CD4-positive, alpha-beta T cell (primary cell): ENCODE data around the gene NME7. TPM values are rescaled to one million over a fixed set of nuclear protein-coding genes. Genes with fewer than 3 reads are reported as not detected.

Source experiments
- ATAC-seq: fragments of 200-7000 bp; cut with Tn5 transposase; one replicate; pipeline ENCODE4 v1.10.0; 2022; ENCODE audit warnings: mild to moderate bottlenecking; ENCODE audit not compliant: poor library complexity
- CTCF ChIA-PET: fragments of 350-600 bp; sonication (Branson Sonifier 250); formaldehyde crosslinking; loops from one replicate; lab custom pipeline; 2021; ENCODE audit warnings: antibody characterized with exemption, inconsistent platforms; lab: Charles Lee
- POLR2A ChIA-PET: fragments of 350-600 bp; sonication (Branson Sonifier 250); formaldehyde crosslinking; loops from one replicate; lab custom pipeline; 2021; ENCODE audit warnings: antibody characterized with exemption, inconsistent platforms; lab: Charles Lee
- DNase-seq, 14 experiments: peaks; one replicate each; pipeline ENCODE4 v3.0.0-alpha.2; 2013 to 2020; ENCODE audit warnings: mixed read lengths in 2 of 14
- H3K27ac ChIP-seq, 2 donors: one replicate each; pipeline versions ENCODE4 v1.5.1 to v1.7.0; 2013; ENCODE audit warnings: low read length in 2 of 2, low read depth in 1 of 2, mild to moderate bottlenecking in 1 of 2
- H3K27me3 ChIP-seq, 2 experiments: 1 replicate in 1 of 2; 2 replicates in 1 of 2; pipeline versions ENCODE4 v1.6.1 to v1.7.0; 2013; ENCODE audit warnings: low read length in 2 of 2, control low read depth in 1 of 2, mild to moderate bottlenecking in 1 of 2, moderate library complexity in 1 of 2; ENCODE audit not compliant: insufficient read depth in 2 of 2, control insufficient read depth in 1 of 2
- H3K36me3 ChIP-seq: one replicate; pipeline ENCODE4 v1.6.1; 2013; ENCODE audit warnings: low read length, control low read depth; ENCODE audit not compliant: insufficient read depth
- H3K4me1 ChIP-seq: one replicate; pipeline ENCODE4 v1.6.1; 2013; ENCODE audit warnings: low read length, control low read depth; ENCODE audit not compliant: insufficient read depth
- H3K4me3 ChIP-seq: one replicate; pipeline ENCODE4 v1.5.1; 2013; ENCODE audit warnings: mild to moderate bottlenecking, low read length, moderate library complexity
- H3K9me3 ChIP-seq, 2 experiments: 1 replicate in 1 of 2; 2 replicates in 1 of 2; pipeline versions ENCODE4 v1.6.1 to v1.7.0; 2013; ENCODE audit warnings: low read length in 2 of 2, mild to moderate bottlenecking in 2 of 2, control low read depth in 1 of 2, moderate library complexity in 1 of 2; ENCODE audit not compliant: control insufficient read depth in 1 of 2, insufficient read depth in 1 of 2
- H3K27ac Mint-ChIP-seq: one replicate; pipeline ENCODE4 v1.8.0; 2020; ENCODE audit warnings: mixed read lengths
- H3K27me3 Mint-ChIP-seq: one replicate; pipeline ENCODE4 v1.8.0; 2021; ENCODE audit warnings: mixed read lengths
- H3K36me3 Mint-ChIP-seq: one replicate; pipeline ENCODE4 v1.8.0; 2021; ENCODE audit warnings: low read depth, mixed read lengths
- H3K4me1 Mint-ChIP-seq: one replicate; pipeline ENCODE4 v1.8.0; 2021; ENCODE audit warnings: low read depth, mixed read lengths
- H3K4me3 Mint-ChIP-seq: one replicate; pipeline ENCODE4 v1.8.0; 2020; ENCODE audit warnings: mild to moderate bottlenecking, mixed read lengths
- H3K9me3 Mint-ChIP-seq: one replicate; pipeline ENCODE4 v1.8.0; 2020; ENCODE audit warnings: mixed read lengths
- CTCF ChIP-seq: fragments of 200-600 bp; IDR thresholded peaks from one replicate; pipeline ENCODE4 v1.8.0; 2022; ENCODE audit warnings: antibody characterized with exemption, mild to moderate bottlenecking
- intact Hi-C, 2 experiments: fragments of 100-400 bp; cut with DNase I in 1 of 2; cut with micrococcal nuclease in 1 of 2; formaldehyde crosslinking; loops; one replicate each; pipeline versions ENCODE4 v1.15.1 to v1.9.0; 2023 to 2025; cut with DNase I, micrococcal nuclease
- total RNA-seq, 174 experiments: library from RNA in 2 of 174; stranded (reverse) in 2 of 174; gene quantifications; one replicate each; pipeline ENCODE4 v1.2.3 and lab custom pipeline; 2021 to 2026

The NME7 gene
- total RNA-seq, 2 experiments from 2014 or later, result 7.2 to 8.3 TPM

GRCh38 chr1:169099561-169099960 lies 268.0 kb downstream of the NME7 start:
- ATAC-seq, result no peak
- H3K27ac ChIP-seq, result no peak overlapping the region
- TF ChIP-seq CTCF, result no peak
- no peaks in the 10 kb centered on the region for H3K9me3 ChIP-seq
- Mint-ChIP-seq H3K36me3 (no peaks in the 10 kb centered on the region), H3K9me3 (no peaks in the 10 kb centered on the region), H3K27ac (no peak overlapping the region), H3K4me1 (no peaks in the 10 kb centered on the region), H3K27me3 (no peaks in the 10 kb centered on the region), H3K4me3 (no peak overlapping the region)
- no peak for DNase-seq
- H3K4me1 ChIP-seq, result no peaks in the 10 kb centered on the region
- H3K4me3 ChIP-seq, result no peak overlapping the region
- POLR2A ChIA-PET, result no interaction called here
- H3K36me3 ChIP-seq, result no peaks in the 10 kb centered on the region
- CTCF ChIA-PET, result no interaction called here
- no peaks in the 10 kb centered on the region for H3K27me3 ChIP-seq
- intact Hi-C loops, result no loop called here

- no peaks in the 10 kb centered on the region for H3K36me3 Mint-ChIP-seq
- DNase-seq (no peak), ATAC-seq (no peak)
- no peaks in the 10 kb centered on the region for H3K9me3 Mint-ChIP-seq
- Histone ChIP-seq H3K9me3 (no peaks in the 10 kb centered on the region), H3K27me3 (no peaks in the 10 kb centered on the region), H3K27ac (no peak overlapping the region), H3K36me3 (no peaks in the 10 kb centered on the region), H3K4me1 (no peaks in the 10 kb centered on the region), H3K4me3 (no peak overlapping the region)
- H3K27me3 Mint-ChIP-seq, result no peaks in the 10 kb centered on the region
- ChIA-PET POLR2A (no interaction called here), CTCF (no interaction called here)
- H3K27ac Mint-ChIP-seq, result no peak overlapping the region
- no peak overlapping the region for H3K4me3 Mint-ChIP-seq
- intact Hi-C loops, result no loop called here
- TF ChIP-seq CTCF, result no peak
- H3K4me1 Mint-ChIP-seq, result no peaks in the 10 kb centered on the region
These were observed 269.2 kb downstream of the NME7 start for GRCh38 chr1:169098380-169098779.

- Histone ChIP-seq H3K4me3 (no peak overlapping the region), H3K36me3 (no peaks in the 10 kb centered on the region), H3K9me3 (no peaks in the 10 kb centered on the region), H3K27ac (no peak overlapping the region), H3K27me3 (peaks cover 0 to 2% of the 10 kb centered on the region in 2 experiments), H3K4me1 (no peaks in the 10 kb centered on the region)
- Mint-ChIP-seq H3K27ac (no peak overlapping the region), H3K27me3 (no peaks in the 10 kb centered on the region), H3K36me3 (no peaks in the 10 kb centered on the region), H3K4me3 (no peak overlapping the region), H3K9me3 (no peaks in the 10 kb centered on the region), H3K4me1 (no peaks in the 10 kb centered on the region)
- no peak for TF ChIP-seq CTCF
- intact Hi-C loops, result no loop called here
- ATAC-seq (no peak), DNase-seq (no peak)
- ChIA-PET POLR2A (no interaction called here), CTCF (no interaction called here)
These were observed 272.6 kb downstream of the NME7 start for GRCh38 chr1:169094897-169095569.
